TTC549 (cell line): ENCODE measurements around the gene RORB.
"Not testable (repeated sequence)": the region's sequence is repeated elsewhere in the genome, so short reads cannot be mapped to it uniquely, and the experiment has no call there.

Source experiments
- FAIRE-seq: peaks from 2 replicates; lab custom pipeline; 2012; peaks lifted over from hg19 to GRCh38; lab: Jason Lieb, UNC

Gene RORB

GRCh38 chr9:74513221-74513620 lies 16.1 kb downstream of the RORB start:
- no peak for FAIRE-seq

DNA sequence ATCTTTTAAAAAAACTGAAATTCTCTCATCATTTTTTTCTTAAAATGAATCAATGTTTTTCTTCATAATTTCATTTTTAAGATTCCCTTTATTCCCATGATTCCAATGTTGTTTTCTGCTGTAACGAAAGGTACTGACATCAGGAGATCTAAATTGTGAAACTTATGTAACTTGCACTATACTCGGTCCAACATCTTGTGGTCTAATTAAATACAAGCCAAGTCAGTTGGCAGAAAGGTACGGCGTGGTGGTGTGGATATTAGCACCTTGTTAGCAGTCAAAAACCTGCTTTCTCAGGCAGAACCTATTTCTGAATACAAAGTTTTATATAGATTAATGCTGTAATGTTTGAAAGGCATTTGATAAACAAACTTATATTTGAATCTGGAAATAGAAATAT lies 20.1 kb downstream of the RORB start:
- FAIRE-seq, result no peak

GRCh38 chr9:74519419-74519818 lies 22.3 kb downstream of the RORB start:
- FAIRE-seq, result no peak

DNA sequence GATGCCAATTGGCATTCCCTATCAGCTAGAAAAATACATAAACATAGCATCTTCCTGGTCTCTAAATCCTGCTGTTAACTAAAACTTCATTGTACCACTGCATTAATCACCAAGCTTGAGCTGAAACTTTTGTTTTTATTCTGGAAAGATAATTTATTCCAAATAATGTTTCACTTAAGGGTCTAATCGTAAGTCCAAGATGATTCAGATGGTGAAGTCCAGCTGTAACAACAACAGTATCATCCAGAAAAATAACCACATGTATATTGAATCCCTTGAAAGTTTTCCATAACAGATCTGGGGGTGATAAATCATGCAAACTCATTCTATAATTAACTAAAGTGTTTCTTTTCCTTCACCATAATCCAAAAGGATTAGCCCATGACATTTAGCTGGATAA lies 23.9 kb downstream of the RORB start:
- FAIRE-seq, result no peak

GRCh38 chr9:74524289-74524688 lies 27.2 kb downstream of the RORB start:
- FAIRE-seq, result no peak

DNA sequence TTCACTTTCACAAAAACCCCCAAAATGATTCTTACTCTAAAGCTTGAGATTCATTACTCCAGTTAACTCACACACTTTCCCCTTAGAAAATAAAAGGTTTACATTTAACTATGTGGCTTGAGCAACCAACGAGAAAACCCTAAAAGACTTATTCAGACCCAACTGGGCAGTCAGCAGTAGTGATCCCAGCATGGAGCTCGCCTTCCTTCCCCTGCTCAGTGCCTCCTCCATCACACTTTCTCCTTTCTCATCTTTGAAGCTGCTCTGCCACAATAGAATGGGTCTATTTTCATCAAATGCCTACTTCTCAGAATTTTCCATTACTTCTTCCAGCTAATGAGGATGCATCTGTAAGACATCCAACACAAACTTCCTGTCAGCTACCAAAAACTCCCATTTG lies 29.1 kb downstream of the RORB start:
- no peak for FAIRE-seq

DNA sequence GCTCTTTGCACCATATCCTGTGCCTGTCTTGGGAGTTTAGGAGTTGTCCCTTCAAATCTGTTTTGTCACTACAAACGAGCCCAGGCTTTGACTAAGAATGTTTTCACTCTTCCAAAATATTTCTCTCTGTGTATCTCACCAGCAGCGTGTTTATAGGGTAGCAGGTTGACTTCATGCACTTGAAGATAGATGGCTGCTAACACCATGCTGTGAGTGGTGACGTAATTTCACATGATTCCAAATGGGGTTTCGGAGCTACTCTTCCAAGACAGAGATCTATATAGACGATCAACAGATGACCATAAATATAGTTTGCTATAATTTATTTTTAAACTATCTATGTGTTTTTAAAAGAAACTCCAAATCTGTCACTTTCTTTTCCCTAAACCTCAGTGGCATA lies 30.6 kb downstream of the RORB start:
- no peak for FAIRE-seq

DNA sequence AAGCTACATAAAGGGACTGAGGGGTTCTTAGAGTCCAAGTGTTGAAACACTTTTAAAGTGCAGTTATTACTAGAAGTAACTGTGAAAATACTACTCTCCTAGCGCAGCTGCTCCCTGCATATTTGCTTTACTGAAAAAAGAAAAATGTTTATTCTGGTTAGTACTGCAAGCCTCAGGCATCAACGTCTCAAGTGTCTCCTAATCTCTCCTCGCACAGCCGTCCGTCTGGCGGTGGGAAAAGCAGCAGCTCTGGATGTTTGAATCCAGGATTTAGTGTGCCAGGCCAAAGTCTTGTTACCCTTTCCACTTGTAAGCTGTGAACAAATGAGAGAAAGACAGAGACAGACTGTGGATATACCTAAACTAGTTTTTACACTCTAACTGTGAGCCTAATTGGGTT lies 31.1 kb downstream of the RORB start:
- no peak for FAIRE-seq

GRCh38 chr9:74530458-74530857 lies 33.3 kb downstream of the RORB start:
- not testable (repeated sequence) for FAIRE-seq

GRCh38 chr9:74533253-74533652 lies 36.1 kb downstream of the RORB start:
- FAIRE-seq, result no peak

- FAIRE-seq, result no peak
Observed at GRCh38 chr9:74534841-74535240, 37.7 kb downstream of the RORB start.

- FAIRE-seq, result no peak
Observed at GRCh38 chr9:74543145-74543544, 46.0 kb downstream of the RORB start.

DNA sequence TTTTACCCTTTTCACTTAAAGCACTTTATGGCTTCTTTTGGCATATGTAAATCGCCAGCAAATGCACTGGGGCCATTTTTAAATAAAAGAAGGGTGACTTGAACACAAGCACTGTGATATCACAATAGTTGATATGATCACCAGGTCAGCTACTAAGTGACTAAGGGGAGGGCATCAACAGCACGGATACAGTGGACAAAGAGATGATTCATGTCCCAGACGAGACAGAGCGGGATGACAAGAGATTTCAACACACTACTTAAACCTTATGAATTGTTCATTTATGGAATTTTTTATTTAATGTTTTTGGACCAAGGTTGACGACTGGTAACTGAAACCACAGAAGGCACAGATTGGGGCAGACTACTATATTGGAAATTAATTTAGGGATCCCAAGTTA lies 54.1 kb downstream of the RORB start:
- FAIRE-seq, result no peak

- no peak for FAIRE-seq
Observed at GRCh38 chr9:74554751-74555419, 57.8 kb downstream of the RORB start.

- no peak for FAIRE-seq
Observed at GRCh38 chr9:74555565-74555964, 58.4 kb downstream of the RORB start.

GRCh38 chr9:74556685-74557084 lies 59.5 kb downstream of the RORB start:
- no peak for FAIRE-seq

DNA sequence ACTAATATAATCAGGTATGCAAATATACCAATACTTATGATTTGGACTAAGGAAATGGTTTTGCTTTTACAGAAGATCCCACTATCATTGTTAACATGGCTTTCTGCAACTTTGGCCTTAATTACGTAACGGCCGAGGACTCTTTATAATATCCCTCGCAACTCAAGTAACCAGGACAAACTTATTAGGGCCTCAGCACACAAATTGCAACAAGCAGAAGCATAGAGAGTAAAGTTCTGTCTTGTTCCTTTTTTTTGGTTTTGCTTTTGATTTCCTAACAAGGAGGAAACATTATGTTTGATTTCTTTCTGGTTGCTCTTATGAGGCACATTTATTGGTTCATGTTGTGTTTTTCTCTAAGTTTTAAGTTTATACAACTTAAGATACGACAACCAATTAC lies 60.4 kb downstream of the RORB start:
- no peak for FAIRE-seq

GRCh38 chr9:74562611-74563010 lies 65.5 kb downstream of the RORB start:
- FAIRE-seq, result no peak

- FAIRE-seq, result peak; percentile 95
Observed at GRCh38 chr9:74570879-74571512, 73.9 kb downstream of the RORB start.

DNA sequence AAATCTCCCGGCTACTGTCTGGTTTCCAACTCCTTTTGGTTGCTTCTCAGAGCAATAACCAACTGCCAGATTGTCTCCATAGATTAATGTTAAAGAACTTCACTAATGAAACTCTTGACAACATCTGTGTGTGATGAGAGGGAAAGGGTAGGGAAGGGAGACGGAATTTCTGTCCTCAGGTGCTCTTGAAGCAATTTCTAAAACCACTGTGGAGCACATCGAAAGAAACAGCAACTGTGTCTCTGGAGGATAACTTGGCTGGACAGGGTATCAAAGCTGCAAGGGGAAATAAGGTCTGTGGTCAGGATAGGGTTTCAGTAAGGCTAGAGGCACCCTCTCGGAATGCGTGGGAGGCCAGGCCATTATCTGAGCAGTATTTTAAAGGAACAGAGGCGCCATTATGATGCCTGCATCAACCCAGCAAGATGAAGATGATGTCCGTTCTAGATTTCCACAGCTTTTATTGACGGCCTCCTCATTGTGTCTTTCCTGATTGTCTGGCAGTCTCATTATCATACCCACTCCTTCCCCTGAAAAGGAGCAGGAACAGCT lies 76.6 kb downstream of the RORB start:
- no peak for FAIRE-seq

GRCh38 chr9:74576176-74576575 lies 79.0 kb downstream of the RORB start:
- no peak for FAIRE-seq

DNA sequence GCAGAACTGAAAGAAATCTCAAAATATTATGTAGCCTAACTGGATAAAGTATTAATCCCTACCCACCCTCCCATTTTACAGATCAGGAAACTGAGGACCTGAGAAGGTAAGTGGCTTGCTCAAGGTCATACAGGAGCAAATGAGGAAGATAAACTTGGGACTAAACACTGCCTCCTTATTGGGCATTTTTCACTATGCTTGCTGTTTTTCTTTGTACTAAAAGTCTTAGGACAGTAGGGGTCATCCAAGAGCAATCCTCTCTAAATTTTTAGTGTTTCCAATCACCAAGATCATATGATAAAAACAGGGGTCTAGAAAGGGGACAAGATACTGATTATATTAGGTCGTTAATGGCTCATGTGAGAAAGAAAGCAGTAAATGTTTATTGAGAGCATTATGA lies 80.8 kb downstream of the RORB start:
- FAIRE-seq, result no peak

- no peak for FAIRE-seq
Observed at GRCh38 chr9:74589576-74589975, 92.4 kb downstream of the RORB start.

DNA sequence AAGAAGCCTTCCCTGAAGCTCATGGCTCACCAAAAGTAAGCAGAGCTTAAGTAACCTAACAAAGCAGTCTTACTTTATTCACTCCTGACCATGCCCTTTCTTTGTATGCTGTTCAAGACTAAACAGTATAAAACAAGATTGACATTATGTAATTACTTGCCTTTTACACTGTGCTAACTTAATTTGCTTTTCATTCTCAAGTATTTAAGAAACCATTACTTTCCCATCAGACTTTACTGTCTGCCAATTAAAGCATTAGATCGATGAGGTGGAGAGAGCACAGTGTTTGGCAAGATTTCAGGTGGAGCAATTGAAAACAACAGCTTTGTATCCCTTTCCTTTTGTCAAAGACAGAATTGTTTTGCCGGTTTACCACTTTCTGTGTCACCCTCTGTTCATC lies 98.2 kb downstream of the RORB start:
- no peak for FAIRE-seq
